Activated naive CD8-positive, alpha-beta T cell (primary cell): Measurements from ENCODE around the gene FGG.

Source experiments
- H3K27ac Mint-ChIP-seq: one replicate; pipeline ENCODE4 v1.8.0; 2021; ENCODE audit warnings: mixed read lengths
- H3K27me3 Mint-ChIP-seq: one replicate; pipeline ENCODE4 v1.8.0; 2021; ENCODE audit warnings: mixed read lengths
- H3K36me3 Mint-ChIP-seq: one replicate; pipeline ENCODE4 v1.8.0; 2021; ENCODE audit warnings: mixed read lengths
- H3K4me1 Mint-ChIP-seq: one replicate; pipeline ENCODE4 v1.8.0; 2021; ENCODE audit warnings: low read depth, mixed read lengths
- H3K4me3 Mint-ChIP-seq: one replicate; pipeline ENCODE4 v1.8.0; 2021; ENCODE audit warnings: mild to moderate bottlenecking, mixed read lengths
- H3K9me3 Mint-ChIP-seq: one replicate; pipeline ENCODE4 v1.8.0; 2021; ENCODE audit warnings: low read depth, mixed read lengths

The FGG gene

GRCh38 chr4:154583677-154584076, 28.8 kb downstream of the FGG start:
- Mint-ChIP-seq H3K4me1 (no peaks in the 10 kb centered on the region), H3K27me3 (peaks cover 7% of the 10 kb centered on the region), H3K9me3 (no peaks in the 10 kb centered on the region), H3K27ac (no peak overlapping the region), H3K36me3 (no peaks in the 10 kb centered on the region), H3K4me3 (no peak overlapping the region)

DNA sequence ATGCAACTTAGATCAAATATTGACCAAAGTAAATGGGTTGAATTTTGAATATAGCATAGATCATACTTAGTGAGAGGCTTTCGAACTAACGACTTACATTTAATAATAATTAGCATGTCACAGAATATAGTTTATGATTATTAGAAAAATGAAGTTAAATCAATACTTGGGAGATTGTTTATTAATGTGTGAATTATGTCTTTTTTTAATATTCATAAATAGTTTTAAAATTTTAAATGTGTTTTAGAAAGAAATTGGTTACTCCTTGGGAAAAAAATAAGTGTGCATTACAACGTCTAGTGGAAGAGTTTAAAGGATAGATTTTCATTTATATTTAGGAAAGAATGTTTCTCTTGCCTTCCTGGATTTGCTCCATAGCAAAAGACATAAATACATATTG, 29.2 kb downstream of the FGG start:
- no peaks in the 10 kb centered on the region for H3K9me3 Mint-ChIP-seq
- no peak overlapping the region for H3K27ac Mint-ChIP-seq
- no peaks in the 10 kb centered on the region for H3K4me1 Mint-ChIP-seq
- H3K4me3 Mint-ChIP-seq = no peak overlapping the region
- H3K27me3 Mint-ChIP-seq = peaks cover 7% of the 10 kb centered on the region
- no peaks in the 10 kb centered on the region for H3K36me3 Mint-ChIP-seq

DNA sequence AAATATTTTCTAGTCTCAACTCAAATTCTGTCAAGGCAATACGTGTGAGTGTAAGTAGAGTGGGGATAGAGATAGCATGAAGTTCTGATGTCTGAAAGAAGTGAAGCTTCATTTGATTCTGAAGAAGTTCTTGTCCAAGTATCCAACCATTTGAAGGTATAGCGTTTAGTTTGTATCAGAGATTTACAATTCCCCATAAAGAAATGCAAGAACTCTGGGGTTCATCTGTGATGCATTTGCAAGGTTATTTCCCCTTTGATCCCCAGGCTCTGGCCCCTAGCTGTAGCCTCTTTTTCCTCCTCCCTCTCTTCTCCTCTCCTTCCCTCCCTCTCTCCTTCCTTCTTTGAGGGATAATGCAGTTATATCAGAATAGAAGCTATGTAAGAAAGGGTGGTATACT, 29.7 kb downstream of the FGG start:
- Mint-ChIP-seq H3K27ac (no peak overlapping the region), H3K4me3 (no peak overlapping the region), H3K4me1 (no peaks in the 10 kb centered on the region), H3K36me3 (no peaks in the 10 kb centered on the region), H3K27me3 (peaks cover 7% of the 10 kb centered on the region), H3K9me3 (no peaks in the 10 kb centered on the region)

DNA sequence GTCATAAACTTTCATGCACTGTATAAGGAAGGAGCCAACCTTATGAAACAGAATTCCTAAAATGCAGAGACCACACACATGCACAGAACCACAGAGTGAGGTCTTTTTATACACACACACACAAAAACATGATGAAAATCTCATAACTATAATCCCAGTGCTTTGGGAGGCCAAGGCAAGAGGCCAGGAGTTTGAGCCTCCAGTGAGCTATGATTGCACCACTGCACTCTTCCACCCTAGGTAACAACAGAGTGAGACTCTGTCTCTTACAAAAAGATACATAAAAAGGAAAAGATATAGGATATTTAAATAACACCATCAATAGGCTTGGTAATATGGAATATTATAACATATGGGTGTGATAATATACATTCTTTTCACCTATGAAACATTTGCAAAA, 32.5 kb downstream of the FGG start:
- H3K36me3 Mint-ChIP-seq = no peaks in the 10 kb centered on the region
- no peaks in the 10 kb centered on the region for H3K4me1 Mint-ChIP-seq
- H3K27me3 Mint-ChIP-seq = peaks cover 4% of the 10 kb centered on the region
- H3K27ac Mint-ChIP-seq = no peak overlapping the region
- H3K9me3 Mint-ChIP-seq = no peaks in the 10 kb centered on the region
- H3K4me3 Mint-ChIP-seq = no peak overlapping the region

DNA sequence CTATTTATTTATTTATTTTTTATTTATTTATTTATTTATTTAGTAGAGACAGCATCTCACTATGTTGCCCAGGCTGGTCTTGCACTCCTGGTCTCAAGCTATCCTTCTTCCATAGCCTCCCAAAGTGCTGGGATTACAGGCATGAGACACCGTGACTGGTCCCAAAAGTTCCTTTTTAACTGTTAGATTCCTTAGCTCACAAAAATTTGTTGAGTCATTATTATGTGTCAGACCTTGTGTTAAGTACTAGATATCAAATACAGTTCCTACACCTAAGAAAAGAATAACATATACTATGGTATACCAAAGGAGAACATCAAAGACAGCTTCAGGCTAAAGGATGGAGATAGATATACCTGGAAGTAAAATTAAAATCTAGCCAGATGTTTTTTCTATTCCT, 33.5 kb downstream of the FGG start:
- no peak overlapping the region for H3K27ac Mint-ChIP-seq
- H3K4me3 Mint-ChIP-seq = no peak overlapping the region
- no peaks in the 10 kb centered on the region for H3K36me3 Mint-ChIP-seq
- peaks cover 6% of the 10 kb centered on the region for H3K27me3 Mint-ChIP-seq
- no peaks in the 10 kb centered on the region for H3K4me1 Mint-ChIP-seq
- H3K9me3 Mint-ChIP-seq = no peaks in the 10 kb centered on the region

GRCh38 chr4:154577324-154577723, 35.1 kb downstream of the FGG start:
- no peaks in the 10 kb centered on the region for H3K36me3 Mint-ChIP-seq
- no peak overlapping the region for H3K4me3 Mint-ChIP-seq
- no peaks in the 10 kb centered on the region for H3K4me1 Mint-ChIP-seq
- H3K27me3 Mint-ChIP-seq = peaks cover 6% of the 10 kb centered on the region
- H3K9me3 Mint-ChIP-seq = no peaks in the 10 kb centered on the region
- H3K27ac Mint-ChIP-seq = no peak overlapping the region

- peaks cover 9% of the 10 kb centered on the region for H3K27me3 Mint-ChIP-seq
- no peaks in the 10 kb centered on the region for H3K36me3 Mint-ChIP-seq
- no peak overlapping the region for H3K27ac Mint-ChIP-seq
- no peaks in the 10 kb centered on the region for H3K9me3 Mint-ChIP-seq
- no peak overlapping the region for H3K4me3 Mint-ChIP-seq
- no peaks in the 10 kb centered on the region for H3K4me1 Mint-ChIP-seq
Observed at GRCh38 chr4:154574311-154574710, 38.1 kb downstream of the FGG start.

GRCh38 chr4:154573190-154573870, 39.1 kb downstream of the FGG start:
- Mint-ChIP-seq H3K36me3 (no peaks in the 10 kb centered on the region), H3K9me3 (no peaks in the 10 kb centered on the region), H3K4me3 (no peak overlapping the region), H3K27ac (no peak overlapping the region), H3K4me1 (no peaks in the 10 kb centered on the region), H3K27me3 (peaks cover 9% of the 10 kb centered on the region)

DNA sequence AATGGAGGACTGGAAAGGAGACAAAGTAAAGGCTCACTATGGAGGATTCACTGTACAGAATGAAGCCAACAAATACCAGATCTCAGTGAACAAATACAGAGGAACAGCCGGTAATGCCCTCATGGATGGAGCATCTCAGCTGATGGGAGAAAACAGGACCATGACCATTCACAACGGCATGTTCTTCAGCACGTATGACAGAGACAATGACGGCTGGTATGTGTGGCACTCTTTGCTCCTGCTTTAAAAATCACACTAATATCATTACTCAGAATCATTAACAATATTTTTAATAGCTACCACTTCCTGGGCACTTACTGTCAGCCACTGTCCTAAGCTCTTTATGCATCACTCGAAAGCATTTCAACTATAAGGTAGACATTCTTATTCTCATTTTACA, 42.9 kb downstream of the FGG start:
- Mint-ChIP-seq H3K4me3 (no peak overlapping the region), H3K36me3 (no peaks in the 10 kb centered on the region), H3K4me1 (no peaks in the 10 kb centered on the region), H3K27me3 (peaks cover 4% of the 10 kb centered on the region), H3K9me3 (no peaks in the 10 kb centered on the region), H3K27ac (no peak overlapping the region)

- no peaks in the 10 kb centered on the region for H3K36me3 Mint-ChIP-seq
- H3K9me3 Mint-ChIP-seq = no peaks in the 10 kb centered on the region
- H3K4me1 Mint-ChIP-seq = no peaks in the 10 kb centered on the region
- H3K27ac Mint-ChIP-seq = no peak overlapping the region
- H3K27me3 Mint-ChIP-seq = peaks cover 4% of the 10 kb centered on the region
- no peak overlapping the region for H3K4me3 Mint-ChIP-seq
Observed at GRCh38 chr4:154569028-154569427, 43.4 kb downstream of the FGG start.

DNA sequence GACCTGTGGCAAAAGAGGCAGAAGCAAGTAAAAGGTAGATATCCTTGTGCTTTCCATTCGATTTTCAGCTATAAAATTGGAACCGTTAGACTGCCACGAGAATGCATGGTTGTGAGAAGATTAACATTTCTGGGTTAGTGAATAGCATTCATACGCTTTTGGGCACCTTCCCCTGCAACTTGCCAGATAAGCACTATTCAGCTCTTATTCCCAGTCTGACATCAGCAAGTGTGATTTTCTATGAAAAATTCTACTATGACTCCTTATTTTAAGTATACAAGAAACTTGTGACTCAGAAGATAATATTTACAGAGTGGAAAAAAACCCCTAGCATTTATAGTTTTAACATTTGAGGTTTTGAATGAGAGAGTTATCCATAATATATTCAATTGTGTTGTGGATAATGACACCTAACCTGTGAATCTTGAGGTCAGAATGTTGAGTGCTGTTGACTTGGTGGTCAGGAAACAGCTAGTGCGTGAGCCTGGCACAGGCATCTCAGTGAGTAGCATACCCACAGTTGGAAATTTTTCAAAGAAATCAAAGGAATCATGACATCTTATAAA, 45.7 kb downstream of the FGG start:
- Mint-ChIP-seq H3K36me3 (no peaks in the 10 kb centered on the region), H3K4me1 (no peaks in the 10 kb centered on the region), H3K27ac (no peak overlapping the region), H3K4me3 (no peak overlapping the region), H3K9me3 (no peaks in the 10 kb centered on the region), H3K27me3 (peaks cover 7% of the 10 kb centered on the region)

DNA sequence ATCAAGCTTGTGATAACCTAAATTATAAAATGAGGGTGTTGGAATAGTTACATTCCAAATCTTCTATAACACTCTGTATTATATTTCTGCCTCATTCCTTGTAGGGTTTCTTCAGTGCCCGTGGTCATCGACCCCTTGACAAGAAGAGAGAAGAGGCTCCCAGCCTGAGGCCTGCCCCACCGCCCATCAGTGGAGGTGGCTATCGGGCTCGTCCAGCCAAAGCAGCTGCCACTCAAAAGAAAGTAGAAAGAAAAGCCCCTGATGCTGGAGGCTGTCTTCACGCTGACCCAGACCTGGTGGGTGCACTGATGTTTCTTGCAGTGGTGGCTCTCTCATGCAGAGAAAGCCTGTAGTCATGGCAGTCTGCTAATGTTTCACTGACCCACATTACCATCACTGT, 46.8 kb downstream of the FGG start:
- no peak overlapping the region for H3K4me3 Mint-ChIP-seq
- H3K4me1 Mint-ChIP-seq = no peaks in the 10 kb centered on the region
- H3K27me3 Mint-ChIP-seq = peaks cover 7% of the 10 kb centered on the region
- H3K9me3 Mint-ChIP-seq = no peaks in the 10 kb centered on the region
- no peak overlapping the region for H3K27ac Mint-ChIP-seq
- no peaks in the 10 kb centered on the region for H3K36me3 Mint-ChIP-seq

- Mint-ChIP-seq H3K4me3 (no peak overlapping the region), H3K27ac (no peak overlapping the region), H3K9me3 (no peaks in the 10 kb centered on the region), H3K4me1 (no peaks in the 10 kb centered on the region), H3K36me3 (no peaks in the 10 kb centered on the region), H3K27me3 (peaks cover 11% of the 10 kb centered on the region)
Observed at GRCh38 chr4:154564311-154564710, 48.1 kb downstream of the FGG start.

GRCh38 chr4:154562697-154563254, 49.7 kb downstream of the FGG start, which contains the start of gene FGB:
FGB (plus strand) TSS chr4:154563011; CDS start chr4:154563019, 8 bp downstream.
- Mint-ChIP-seq H3K27me3 (peaks cover 14% of the 10 kb centered on the region), H3K27ac (no peak within 1 kb of the TSS), H3K4me1 (no peaks in the 10 kb centered on the region), H3K4me3 (no peak within 1 kb of the TSS), H3K9me3 (no peaks in the 10 kb centered on the region), H3K36me3 (no peaks in the 10 kb centered on the region)

DNA sequence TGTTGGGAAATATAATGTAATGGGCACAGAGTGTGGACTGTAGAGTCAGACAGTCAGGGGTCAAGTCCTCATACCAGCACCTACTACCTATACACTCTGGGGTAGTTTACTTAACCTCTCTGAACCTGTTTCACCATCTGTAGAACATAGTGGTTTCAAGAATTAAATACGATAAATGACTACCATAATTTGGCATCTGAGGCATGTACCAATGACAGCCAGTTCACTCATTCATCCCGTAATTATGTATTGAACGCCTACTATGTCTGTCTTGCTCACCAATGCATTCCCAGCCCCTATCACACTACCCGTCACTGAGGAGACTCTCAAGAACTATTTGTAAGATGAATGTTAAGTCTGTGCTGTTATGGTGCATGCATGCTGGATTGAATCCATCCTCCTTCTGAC, 51.6 kb downstream of the FGG start:
- no peak overlapping the region for H3K27ac Mint-ChIP-seq
- no peaks in the 10 kb centered on the region for H3K36me3 Mint-ChIP-seq
- no peaks in the 10 kb centered on the region for H3K9me3 Mint-ChIP-seq
- H3K27me3 Mint-ChIP-seq = peaks cover 13% of the 10 kb centered on the region
- H3K4me1 Mint-ChIP-seq = no peaks in the 10 kb centered on the region
- no peak overlapping the region for H3K4me3 Mint-ChIP-seq

DNA sequence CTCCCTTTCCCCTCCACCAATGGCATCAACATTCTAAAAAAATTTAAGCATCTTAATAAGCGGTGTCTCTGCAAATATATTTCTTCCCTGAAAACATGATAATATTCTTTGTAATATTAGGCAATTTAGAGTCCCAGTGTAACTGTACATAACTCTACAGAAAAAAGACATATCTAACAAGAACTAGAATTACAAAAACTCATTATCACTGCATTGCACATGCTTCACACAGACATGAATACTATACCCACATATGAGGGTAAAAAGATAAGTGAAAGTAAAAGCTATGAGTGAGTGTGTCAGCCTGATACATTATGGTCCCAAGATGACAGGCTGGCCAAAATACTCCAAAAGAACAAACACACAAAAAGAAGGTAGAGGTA, 52.0 kb downstream of the FGG start:
- no peaks in the 10 kb centered on the region for H3K36me3 Mint-ChIP-seq
- no peaks in the 10 kb centered on the region for H3K4me1 Mint-ChIP-seq
- H3K9me3 Mint-ChIP-seq = no peaks in the 10 kb centered on the region
- H3K4me3 Mint-ChIP-seq = no peak overlapping the region
- no peak overlapping the region for H3K27ac Mint-ChIP-seq
- H3K27me3 Mint-ChIP-seq = peaks cover 13% of the 10 kb centered on the region
